ENCODE results near the gene FZD1. TPM values are rescaled to one million over a fixed set of nuclear protein-coding genes. Genes with fewer than 3 reads are reported as not detected.

Gene FZD1
- total RNA-seq, 2 donors from 2014 or later: 0.08 to 0.13 TPM

- Mint-ChIP-seq H3K9me3 (no peaks in the 10 kb centered on the region), H3K4me3 (no peak overlapping the region), H3K4me1 (no peaks in the 10 kb centered on the region), H3K27ac (no peak overlapping the region), H3K27me3 (peaks cover 3% of the 10 kb centered on the region), H3K36me3 (ENCODE audit: low read depth) (no peaks in the 10 kb centered on the region)
- ATAC-seq (replicated peaks): no peak
Measured at GRCh38 chr7:91285696-91286355, 21.6 kb downstream of the FZD1 start.

- Mint-ChIP-seq H3K27me3 (peaks cover 3% of the 10 kb centered on the region), H3K9me3 (no peaks in the 10 kb centered on the region), H3K36me3 (ENCODE audit: low read depth) (no peaks in the 10 kb centered on the region), H3K27ac (no peak overlapping the region), H3K4me1 (no peaks in the 10 kb centered on the region), H3K4me3 (no peak overlapping the region)
- ATAC-seq (replicated peaks): no peak
Measured at GRCh38 chr7:91286432-91286831, 22.2 kb downstream of the FZD1 start.

GRCh38 chr7:91287371-91288084 lies 23.3 kb downstream of the FZD1 start:
- Mint-ChIP-seq H3K36me3 (ENCODE audit: low read depth) (no peaks in the 10 kb centered on the region), H3K27ac (no peak overlapping the region), H3K27me3 (peaks cover 3% of the 10 kb centered on the region), H3K4me1 (no peaks in the 10 kb centered on the region), H3K9me3 (no peaks in the 10 kb centered on the region), H3K4me3 (no peak overlapping the region)
- no peak for ATAC-seq (replicated peaks)

- Mint-ChIP-seq H3K36me3 (ENCODE audit: low read depth) (no peaks in the 10 kb centered on the region), H3K9me3 (no peaks in the 10 kb centered on the region), H3K4me3 (no peak overlapping the region), H3K27me3 (peaks cover 3% of the 10 kb centered on the region), H3K4me1 (no peaks in the 10 kb centered on the region), H3K27ac (no peak overlapping the region)
- peak; percentile 19 for ATAC-seq (replicated peaks)
Measured at GRCh38 chr7:91288208-91288824, 24.1 kb downstream of the FZD1 start.

- H3K9me3 Mint-ChIP-seq: no peaks in the 10 kb centered on the region
- no peak overlapping the region for H3K4me3 Mint-ChIP-seq
- no peak overlapping the region for H3K27ac Mint-ChIP-seq
- no peak for ATAC-seq (replicated peaks)
- H3K4me1 Mint-ChIP-seq: no peaks in the 10 kb centered on the region
- H3K27me3 Mint-ChIP-seq: peaks cover 3% of the 10 kb centered on the region
- no peaks in the 10 kb centered on the region for H3K36me3 Mint-ChIP-seq (ENCODE audit: low read depth)
Measured at GRCh38 chr7:91289633-91290254, 25.5 kb downstream of the FZD1 start.

- no peaks in the 10 kb centered on the region for H3K9me3 Mint-ChIP-seq
Measured at GRCh38 chr7:91291302-91291701, 27.1 kb downstream of the FZD1 start.

GRCh38 chr7:91291902-91292301 lies 27.7 kb downstream of the FZD1 start:
- Mint-ChIP-seq H3K27me3 (no peaks in the 10 kb centered on the region), H3K36me3 (ENCODE audit: low read depth) (no peaks in the 10 kb centered on the region), H3K9me3 (no peaks in the 10 kb centered on the region), H3K4me1 (no peaks in the 10 kb centered on the region), H3K27ac (no peak overlapping the region), H3K4me3 (no peak overlapping the region)
- no peak for ATAC-seq (replicated peaks)

More at GRCh38 chr7:91291302-91291701, 27.1 kb downstream of the FZD1 start:
- Mint-ChIP-seq H3K36me3 (ENCODE audit: low read depth) (no peaks in the 10 kb centered on the region), H3K4me3 (no peak overlapping the region), H3K27me3 (peaks cover 3% of the 10 kb centered on the region), H3K27ac (no peak overlapping the region), H3K4me1 (no peaks in the 10 kb centered on the region)
- ATAC-seq (replicated peaks): no peak

- H3K27ac Mint-ChIP-seq: no peak overlapping the region
- H3K27me3 Mint-ChIP-seq: no peaks in the 10 kb centered on the region
- H3K9me3 Mint-ChIP-seq: no peaks in the 10 kb centered on the region
- no peaks in the 10 kb centered on the region for H3K36me3 Mint-ChIP-seq (ENCODE audit: low read depth)
- no peak for ATAC-seq (replicated peaks)
- no peaks in the 10 kb centered on the region for H3K4me1 Mint-ChIP-seq
- no peak overlapping the region for H3K4me3 Mint-ChIP-seq
Measured at GRCh38 chr7:91292506-91292905, 28.3 kb downstream of the FZD1 start.

- no peak overlapping the region for H3K4me3 Mint-ChIP-seq
- H3K36me3 Mint-ChIP-seq (ENCODE audit: low read depth): no peaks in the 10 kb centered on the region
- no peak for ATAC-seq (replicated peaks)
- H3K9me3 Mint-ChIP-seq: no peaks in the 10 kb centered on the region
- H3K4me1 Mint-ChIP-seq: no peaks in the 10 kb centered on the region
- no peak overlapping the region for H3K27ac Mint-ChIP-seq
- H3K27me3 Mint-ChIP-seq: no peaks in the 10 kb centered on the region
Measured at GRCh38 chr7:91293136-91293535, 28.9 kb downstream of the FZD1 start.

GRCh38 chr7:91293840-91294239 lies 29.6 kb downstream of the FZD1 start:
- no peak overlapping the region for H3K27ac Mint-ChIP-seq
- no peaks in the 10 kb centered on the region for H3K36me3 Mint-ChIP-seq (ENCODE audit: low read depth)
- no peaks in the 10 kb centered on the region for H3K27me3 Mint-ChIP-seq
- H3K4me1 Mint-ChIP-seq: no peaks in the 10 kb centered on the region
- H3K9me3 Mint-ChIP-seq: no peaks in the 10 kb centered on the region
- H3K4me3 Mint-ChIP-seq: no peak overlapping the region
- no peak for ATAC-seq (replicated peaks)

- Mint-ChIP-seq H3K36me3 (ENCODE audit: low read depth) (no peaks in the 10 kb centered on the region), H3K27me3 (no peaks in the 10 kb centered on the region)
Measured at GRCh38 chr7:91294639-91295220, 30.5 kb downstream of the FZD1 start.

GRCh38 chr7:91295576-91295975 lies 31.3 kb downstream of the FZD1 start:
- ATAC-seq (replicated peaks): no peak
- H3K4me1 Mint-ChIP-seq: no peaks in the 10 kb centered on the region
- no peak overlapping the region for H3K4me3 Mint-ChIP-seq
- no peaks in the 10 kb centered on the region for H3K27me3 Mint-ChIP-seq
- no peaks in the 10 kb centered on the region for H3K36me3 Mint-ChIP-seq (ENCODE audit: low read depth)
- no peak overlapping the region for H3K27ac Mint-ChIP-seq
- H3K9me3 Mint-ChIP-seq: no peaks in the 10 kb centered on the region

More at GRCh38 chr7:91294639-91295220, 30.5 kb downstream of the FZD1 start:
- no peak for ATAC-seq (replicated peaks)
- no peaks in the 10 kb centered on the region for H3K9me3 Mint-ChIP-seq
- H3K27ac Mint-ChIP-seq: no peak overlapping the region
- H3K4me3 Mint-ChIP-seq: no peak overlapping the region
- H3K4me1 Mint-ChIP-seq: no peaks in the 10 kb centered on the region

GRCh38 chr7:91297939-91298338 lies 33.7 kb downstream of the FZD1 start:
- Mint-ChIP-seq H3K27me3 (no peaks in the 10 kb centered on the region), H3K4me3 (no peak overlapping the region), H3K27ac (no peak overlapping the region), H3K4me1 (no peaks in the 10 kb centered on the region), H3K9me3 (no peaks in the 10 kb centered on the region), H3K36me3 (ENCODE audit: low read depth) (no peaks in the 10 kb centered on the region)
- ATAC-seq (replicated peaks): no peak

GRCh38 chr7:91299952-91300775 lies 35.9 kb downstream of the FZD1 start:
- Mint-ChIP-seq H3K27me3 (no peaks in the 10 kb centered on the region), H3K4me1 (no peaks in the 10 kb centered on the region), H3K36me3 (ENCODE audit: low read depth) (no peaks in the 10 kb centered on the region), H3K9me3 (no peaks in the 10 kb centered on the region), H3K27ac (no peak overlapping the region), H3K4me3 (no peak overlapping the region)
- no peak for ATAC-seq (replicated peaks)
